Suprapubic skin (tissue), 3 donors: ENCODE measurements around the gene NAALAD2.
"Not testable (repeated sequence)": the region's sequence is repeated elsewhere in the genome, so short reads cannot be mapped to it uniquely, and the experiment has no call there.

Experiments used
- CTCF ChIP-seq, 2 donors: fragments of 200-600 bp in 1 of 2; fragments of 450-650 bp in 1 of 2; sonication (generic) in 1 of 2; IDR thresholded peaks; one replicate each; pipeline ENCODE4 v1.5.1; 2016 to 2019; ENCODE audit warnings: antibody characterized with exemption in 2 of 2, mild to moderate bottlenecking in 1 of 2, moderate library complexity in 1 of 2
- POLR2A ChIP-seq, 2 donors: fragments of 450-650 bp; IDR thresholded peaks; one replicate each; pipeline ENCODE4 v1.6.1; 2017; ENCODE audit warnings: antibody characterized with exemption in 2 of 2, mild to moderate bottlenecking in 2 of 2, moderate library complexity in 2 of 2

DNA sequence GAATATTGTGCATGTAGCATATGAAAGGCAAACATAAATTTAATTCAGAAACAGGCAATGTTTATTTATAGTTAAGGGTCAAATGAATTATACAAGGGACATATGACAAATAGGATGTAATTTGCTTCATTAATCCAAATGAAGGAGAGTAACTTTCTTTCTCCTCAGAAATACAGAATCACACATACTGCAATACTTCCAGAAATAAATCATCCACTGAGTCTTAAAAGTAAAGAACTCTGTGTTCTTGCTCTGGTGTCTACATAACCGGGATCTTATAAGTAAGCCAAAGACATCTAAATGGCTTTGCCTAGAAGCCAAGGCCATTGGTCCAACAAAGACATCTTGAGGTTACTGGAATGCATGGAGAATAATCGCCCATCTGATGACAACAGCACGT, 48.8 kb upstream of the NAALAD2 start, which contains the start of gene UBTFL1:
- TF ChIP-seq POLR2A, CTCF (IDR thresholded peaks at IDR 0.05): not testable (repeated sequence)
